Caco-2 (cell line): ENCODE results near the gene TNS1. TPM values are rescaled to one million over a fixed set of nuclear protein-coding genes. Genes with fewer than 3 reads are reported as not detected.
A peak's percentile ranks its signal among the peaks of the same experiment; 100 is the strongest.

Experiments
- BruUV-seq: library from RNA; stranded (reverse); fragments of 400-500 nt; replicated peaks from 2 replicates; lab custom pipeline; 2021; lab: Mats Ljungman, UMichigan
- CTCF ChIA-PET: fragments of 300-600 bp; sonication (Branson Sonifier 250); formaldehyde crosslinking; loops from one replicate; lab custom pipeline; 2022; ENCODE audit warnings: antibody characterized with exemption; lab: Charles Lee
- POLR2A ChIA-PET: fragments of 300-600 bp; sonication (Branson Sonifier 250); formaldehyde crosslinking; loops from one replicate; lab custom pipeline; 2022; ENCODE audit warnings: antibody characterized with exemption; lab: Charles Lee
- DNase-seq, 2 experiments: peaks; one replicate each; pipeline versions ENCODE4 v3.0.0 to v3.0.0-alpha.2; 2020 to 2022
- H3K27me3 ChIP-seq: replicated peaks from 2 replicates; pipeline ENCODE4 v1.6.0; 2011; ENCODE audit warnings: low read length; ENCODE audit not compliant: control insufficient read depth, insufficient read depth
- H3K36me3 ChIP-seq: 2 replicates; pipeline ENCODE4 v1.5.1; 2011; ENCODE audit warnings: low read length; ENCODE audit not compliant: control insufficient read depth, insufficient read depth
- H3K4me1 ChIP-seq: fragments of 250-450 bp; sonication (Bioruptor Pico); 2 replicates; pipeline ENCODE4 v1.5.1; 2020; ENCODE audit warnings: mild to moderate bottlenecking
- H3K4me3 ChIP-seq: 2 replicates; pipeline ENCODE4 v1.5.1; 2011; ENCODE audit warnings: low read depth, mild to moderate bottlenecking, control low read depth, low read length
- H3K9me3 ChIP-seq: fragments of 250-450 bp; sonication (Bioruptor Pico); 2 replicates; pipeline ENCODE4 v1.5.1; 2020; ENCODE audit warnings: mild to moderate bottlenecking, moderate library complexity
- H3K27ac Mint-ChIP-seq: one replicate; pipeline ENCODE4 v1.8.0; 2022; ENCODE audit warnings: mixed read lengths; ENCODE audit not compliant: unreplicated experiment
- H3K27me3 Mint-ChIP-seq: one replicate; pipeline ENCODE4 v1.8.0; 2022; ENCODE audit warnings: mixed read lengths; ENCODE audit not compliant: insufficient read depth, unreplicated experiment
- H3K36me3 Mint-ChIP-seq: one replicate; pipeline ENCODE4 v1.8.0; 2022; ENCODE audit warnings: mild to moderate bottlenecking, mixed read lengths; ENCODE audit not compliant: insufficient read depth, unreplicated experiment
- H3K4me1 Mint-ChIP-seq: one replicate; pipeline ENCODE4 v1.8.0; 2022; ENCODE audit warnings: low read depth, mixed read lengths; ENCODE audit not compliant: unreplicated experiment
- H3K4me3 Mint-ChIP-seq: one replicate; pipeline ENCODE4 v1.8.0; 2022; ENCODE audit warnings: mild to moderate bottlenecking, moderate library complexity, mixed read lengths; ENCODE audit not compliant: unreplicated experiment
- H3K9me3 Mint-ChIP-seq: one replicate; pipeline ENCODE4 v1.8.0; 2022; ENCODE audit warnings: mixed read lengths; ENCODE audit not compliant: unreplicated experiment
- intact Hi-C: fragments of 100-400 bp; cut with micrococcal nuclease; formaldehyde crosslinking; loops from one replicate; pipeline ENCODE4 v1.10.0; 2022; ENCODE audit not compliant: unreplicated experiment
- total RNA-seq: library from RNA; stranded (reverse); gene quantifications from 2 replicates; pipeline ENCODE4 v1.2.3, GENCODE V29; 2022
- TF ChIP-seq, protein P1 (sequence below), 2 experiments: fragments of 200-600 bp in 1 of 2; IDR thresholded peaks; 1 replicate in 1 of 2; 2 replicates in 1 of 2; pipeline versions ENCODE4 v1.5.1 to v1.8.0; 2011 to 2022; ENCODE audit warnings: antibody characterized with exemption in 1 of 2, control low read depth in 1 of 2, inconsistent platforms in 1 of 2, low read depth in 1 of 2, low read length in 1 of 2, mild to moderate bottlenecking in 1 of 2, moderate library complexity in 1 of 2; ENCODE audit not compliant: insufficient read depth in 1 of 2, severe bottlenecking in 1 of 2, unreplicated experiment in 1 of 2

The TNS1 gene
- total RNA-seq, 1 experiment from 2014 or later: 16.1 TPM

DNA sequence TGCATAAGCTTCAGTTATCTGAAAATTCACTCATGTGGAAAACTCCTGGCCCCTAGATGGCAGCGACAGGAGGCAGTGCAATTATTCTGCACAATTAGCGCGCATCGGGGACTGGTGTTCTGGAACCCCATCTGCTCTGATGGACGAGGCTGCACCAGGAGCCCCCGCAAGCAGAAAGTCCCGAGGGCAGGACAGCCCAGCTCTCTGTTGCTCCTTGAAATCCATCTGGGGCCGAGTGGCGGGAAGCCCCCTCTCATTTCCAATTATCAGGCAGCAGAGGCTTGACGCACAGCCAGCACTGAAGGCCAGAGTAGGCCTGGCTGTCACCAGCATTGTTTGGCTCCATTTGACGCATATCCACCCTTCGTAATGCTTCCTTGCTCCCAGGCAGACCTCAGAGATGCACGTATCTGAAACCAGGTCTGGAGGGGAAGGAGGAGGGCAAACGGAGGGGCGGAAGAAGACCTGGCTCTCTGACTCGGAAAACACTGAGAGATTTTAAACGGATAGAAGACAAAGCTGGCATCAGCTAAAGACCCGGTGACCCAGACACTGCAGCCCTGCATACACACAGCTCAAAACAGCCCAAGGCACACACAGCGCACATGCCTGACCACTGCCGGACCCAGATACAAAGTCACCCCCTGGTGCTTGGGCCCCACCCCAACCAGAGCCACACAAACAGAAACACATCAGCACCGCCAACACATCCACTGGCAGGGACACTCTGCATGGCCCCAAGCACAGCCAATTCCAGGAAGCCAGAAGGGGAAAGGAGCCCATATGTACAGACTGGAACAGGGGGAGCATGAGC is 69.8 kb downstream of the TNS1 start:
- ChIA-PET POLR2A (no interaction called here), CTCF (interaction anchor here (0.6 to 2.9 kb wide), 12 partner anchors 9 to 147 kb away, joined by 3 to 10 read pairs (median 4); no protein-coding TSS in a partner anchor)
- BruUV-seq: no TSS peak
- peaks cover 6% of the 10 kb centered on the region; the same call in 1 of the 2 replicates for H3K4me1 ChIP-seq
- no peaks in the 10 kb centered on the region for H3K36me3 ChIP-seq
- TF ChIP-seq, protein P1, sequence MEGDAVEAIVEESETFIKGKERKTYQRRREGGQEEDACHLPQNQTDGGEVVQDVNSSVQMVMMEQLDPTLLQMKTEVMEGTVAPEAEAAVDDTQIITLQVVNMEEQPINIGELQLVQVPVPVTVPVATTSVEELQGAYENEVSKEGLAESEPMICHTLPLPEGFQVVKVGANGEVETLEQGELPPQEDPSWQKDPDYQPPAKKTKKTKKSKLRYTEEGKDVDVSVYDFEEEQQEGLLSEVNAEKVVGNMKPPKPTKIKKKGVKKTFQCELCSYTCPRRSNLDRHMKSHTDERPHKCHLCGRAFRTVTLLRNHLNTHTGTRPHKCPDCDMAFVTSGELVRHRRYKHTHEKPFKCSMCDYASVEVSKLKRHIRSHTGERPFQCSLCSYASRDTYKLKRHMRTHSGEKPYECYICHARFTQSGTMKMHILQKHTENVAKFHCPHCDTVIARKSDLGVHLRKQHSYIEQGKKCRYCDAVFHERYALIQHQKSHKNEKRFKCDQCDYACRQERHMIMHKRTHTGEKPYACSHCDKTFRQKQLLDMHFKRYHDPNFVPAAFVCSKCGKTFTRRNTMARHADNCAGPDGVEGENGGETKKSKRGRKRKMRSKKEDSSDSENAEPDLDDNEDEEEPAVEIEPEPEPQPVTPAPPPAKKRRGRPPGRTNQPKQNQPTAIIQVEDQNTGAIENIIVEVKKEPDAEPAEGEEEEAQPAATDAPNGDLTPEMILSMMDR (IDR thresholded peaks at IDR 0.05; ENCODE audit: insufficient read depth in 1 of 2, low read depth in 1 of 2, low read length in 1 of 2, severe bottlenecking in 1 of 2, unreplicated experiment in 1 of 2): peak in 1 of 2 experiments; percentile 56
- intact Hi-C loops: loop anchor here (1.0 to 5.0 kb wide), 2 partner anchors 55 to 146 kb away; no protein-coding TSS in a partner anchor
- H3K27me3 ChIP-seq: no peaks in the 10 kb centered on the region
- Mint-ChIP-seq H3K36me3 (no peaks in the 10 kb centered on the region), H3K9me3 (no peaks in the 10 kb centered on the region), H3K27me3 (no peaks in the 10 kb centered on the region), H3K4me1 (no peaks in the 10 kb centered on the region), H3K27ac (no peak overlapping the region), H3K4me3 (no peak overlapping the region)
- no peak overlapping the region for H3K4me3 ChIP-seq
- no peaks in the 10 kb centered on the region for H3K9me3 ChIP-seq
- DNase-seq: peak in 1 of 2 experiments; percentile 24

GRCh38 chr2:217931846-217932560 is 70.8 kb downstream of the TNS1 start:
- no peaks in the 10 kb centered on the region for H3K9me3 Mint-ChIP-seq
- POLR2A ChIA-PET: no interaction called here
- no TSS peak for BruUV-seq
- H3K4me3 Mint-ChIP-seq: no peak overlapping the region
- Histone ChIP-seq H3K4me1 (peaks cover 6% of the 10 kb centered on the region; the same call in 1 of the 2 replicates), H3K4me3 (no peak overlapping the region), H3K27me3 (no peaks in the 10 kb centered on the region), H3K36me3 (no peaks in the 10 kb centered on the region), H3K9me3 (no peaks in the 10 kb centered on the region)
- H3K27ac Mint-ChIP-seq: no peak overlapping the region
- TF ChIP-seq, protein P1 (IDR thresholded peaks at IDR 0.05; ENCODE audit: insufficient read depth in 1 of 2, low read depth in 1 of 2, low read length in 1 of 2, severe bottlenecking in 1 of 2, unreplicated experiment in 1 of 2): no peak
- H3K36me3 Mint-ChIP-seq: no peaks in the 10 kb centered on the region
- no peaks in the 10 kb centered on the region for H3K4me1 Mint-ChIP-seq
- H3K27me3 Mint-ChIP-seq: no peaks in the 10 kb centered on the region
- intact Hi-C loops: loop anchor here (1.0 to 5.0 kb wide), 2 partner anchors 56 to 145 kb away; no protein-coding TSS in a partner anchor
- CTCF ChIA-PET: interaction anchor here (0.6 to 2.9 kb wide), 12 partner anchors 10 to 146 kb away, joined by 3 to 10 read pairs (median 4); no protein-coding TSS in a partner anchor
- DNase-seq: no peak
